Measurements from ENCODE around the gene PPP2R2C. TPM values are rescaled to one million over a fixed set of nuclear protein-coding genes. Genes with fewer than 3 reads are reported as not detected.

The PPP2R2C gene
- total RNA-seq, 5 donors from 2014 or later (not counting 1 experiment from before 2014, with no cell fraction given) = 0.20 TPM; not detected in 4

DNA sequence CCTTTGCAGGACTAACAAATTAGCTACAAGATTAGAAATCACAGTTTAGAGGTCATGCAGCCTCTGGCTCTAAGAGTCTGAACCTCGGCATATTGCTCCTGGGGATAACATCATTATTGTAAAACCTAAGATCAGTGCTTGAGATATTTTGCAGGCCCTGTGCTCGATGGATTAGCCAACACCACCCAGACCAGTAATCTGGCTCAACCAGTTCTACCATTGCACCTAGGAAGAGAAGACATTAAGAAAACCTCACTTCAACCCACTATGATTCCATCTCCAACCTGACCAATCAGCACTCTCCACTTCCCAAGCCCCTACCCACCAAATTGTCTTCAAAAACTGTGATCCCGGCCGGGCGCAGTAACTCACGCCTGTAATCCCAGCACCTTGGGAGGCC lies 159.2 kb downstream of the PPP2R2C start:
- 82% methylated on average over 5 of the region's 6 CpGs for WGBS (ENCODE audit: insufficient coverage)

DNA sequence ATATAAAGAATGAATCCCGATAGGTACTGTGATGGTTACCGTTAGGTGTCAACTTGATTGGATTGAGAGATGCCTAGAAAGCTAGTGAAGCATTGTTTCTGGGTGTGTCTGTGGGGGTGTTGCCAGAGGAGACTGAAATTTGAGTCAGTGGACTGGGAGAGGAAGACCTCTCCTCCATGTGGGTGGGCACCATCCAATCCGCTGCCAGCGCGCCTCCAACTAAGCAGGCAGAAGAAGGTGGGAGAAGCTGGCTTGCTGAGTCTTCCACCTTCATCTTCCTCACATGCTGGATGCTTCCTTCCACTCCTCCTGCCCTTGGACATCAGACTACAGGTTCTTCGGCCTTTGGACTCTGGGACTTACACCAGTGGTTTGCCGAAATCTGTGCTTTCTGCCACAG lies 162.6 kb downstream of the PPP2R2C start:
- H3K4me3 ChIP-seq (ENCODE audit: control insufficient read depth in 1 of 2, extremely low read depth in 1 of 2, low read length in 1 of 2) = no peak overlapping the region
- H3K4me1 ChIP-seq (ENCODE audit: control insufficient read depth in 1 of 2, extremely low read depth in 1 of 2, insufficient read depth in 2 of 2, low read length in 2 of 2) = peaks cover 0 to 3% of the 10 kb centered on the region in 2 experiments
- no peaks in the 10 kb centered on the region for H3K9me3 Mint-ChIP-seq
- no peak for ATAC-seq (replicated peaks in 1 of 4)
- ChIA-PET POLR2A (no interaction called here), CTCF (no interaction called here)
- H3K4me1 Mint-ChIP-seq = peaks cover 0 to 13% (median 9%) of the 10 kb centered on the region in 3 donors
- peaks cover 61 to 74% of the 10 kb centered on the region in 2 donors for H3K27me3 Mint-ChIP-seq
- no peak overlapping the region for H3K27ac ChIP-seq (ENCODE audit: low read length)
- H3K9me3 ChIP-seq = no peaks in the 10 kb centered on the region
- DNase-seq = no peak
- H3K36me3 Mint-ChIP-seq = no peaks in the 10 kb centered on the region
- H3K36me3 ChIP-seq (ENCODE audit: control insufficient read depth in 2 of 2, extremely low read depth in 1 of 2, insufficient read depth in 1 of 2, low read length in 1 of 2) = no peaks in the 10 kb centered on the region
- peaks cover 9 to 46% of the 10 kb centered on the region in 2 experiments for H3K27me3 ChIP-seq (replicated peaks in 1 of 2; ENCODE audit: control insufficient read depth in 2 of 2, extremely low read depth in 1 of 2, insufficient read depth in 2 of 2, low read length in 1 of 2)
- H3K27ac Mint-ChIP-seq = peak overlapping the region in 1 of 2 donors; percentile 5
- peak overlapping the region in 2 of 3 donors; percentile 52 to 69 for H3K4me3 Mint-ChIP-seq
- 93% methylated on average over 4 of the region's 7 CpGs for WGBS (ENCODE audit: insufficient coverage)

More for the DNA sequence above, 159.2 kb downstream of the PPP2R2C start:
- H3K9me3 ChIP-seq = no peaks in the 10 kb centered on the region
- peaks cover 55% of the 10 kb centered on the region in 2 donors for H3K27me3 Mint-ChIP-seq
- no peaks in the 10 kb centered on the region for H3K36me3 ChIP-seq (ENCODE audit: control insufficient read depth in 2 of 2, extremely low read depth in 1 of 2, insufficient read depth in 1 of 2, low read length in 1 of 2)
- peaks cover 0 to 3% of the 10 kb centered on the region in 2 experiments for H3K4me1 ChIP-seq (ENCODE audit: control insufficient read depth in 1 of 2, extremely low read depth in 1 of 2, insufficient read depth in 2 of 2, low read length in 2 of 2)
- ChIA-PET POLR2A (no interaction called here), CTCF (no interaction called here)
- H3K9me3 Mint-ChIP-seq = no peaks in the 10 kb centered on the region
- no peaks in the 10 kb centered on the region for H3K36me3 Mint-ChIP-seq
- no peak overlapping the region for H3K4me3 Mint-ChIP-seq
- H3K4me3 ChIP-seq (ENCODE audit: control insufficient read depth in 1 of 2, extremely low read depth in 1 of 2, low read length in 1 of 2) = no peak overlapping the region
- peaks cover 5 to 42% of the 10 kb centered on the region in 2 experiments for H3K27me3 ChIP-seq (replicated peaks in 1 of 2; ENCODE audit: control insufficient read depth in 2 of 2, extremely low read depth in 1 of 2, insufficient read depth in 2 of 2, low read length in 1 of 2)
- peaks cover 0 to 13% (median 8%) of the 10 kb centered on the region in 3 donors for H3K4me1 Mint-ChIP-seq
- no peak for ATAC-seq (replicated peaks in 1 of 4)
- H3K27ac ChIP-seq (ENCODE audit: low read length) = no peak overlapping the region
- DNase-seq = no peak
- H3K27ac Mint-ChIP-seq = no peak overlapping the region

DNA sequence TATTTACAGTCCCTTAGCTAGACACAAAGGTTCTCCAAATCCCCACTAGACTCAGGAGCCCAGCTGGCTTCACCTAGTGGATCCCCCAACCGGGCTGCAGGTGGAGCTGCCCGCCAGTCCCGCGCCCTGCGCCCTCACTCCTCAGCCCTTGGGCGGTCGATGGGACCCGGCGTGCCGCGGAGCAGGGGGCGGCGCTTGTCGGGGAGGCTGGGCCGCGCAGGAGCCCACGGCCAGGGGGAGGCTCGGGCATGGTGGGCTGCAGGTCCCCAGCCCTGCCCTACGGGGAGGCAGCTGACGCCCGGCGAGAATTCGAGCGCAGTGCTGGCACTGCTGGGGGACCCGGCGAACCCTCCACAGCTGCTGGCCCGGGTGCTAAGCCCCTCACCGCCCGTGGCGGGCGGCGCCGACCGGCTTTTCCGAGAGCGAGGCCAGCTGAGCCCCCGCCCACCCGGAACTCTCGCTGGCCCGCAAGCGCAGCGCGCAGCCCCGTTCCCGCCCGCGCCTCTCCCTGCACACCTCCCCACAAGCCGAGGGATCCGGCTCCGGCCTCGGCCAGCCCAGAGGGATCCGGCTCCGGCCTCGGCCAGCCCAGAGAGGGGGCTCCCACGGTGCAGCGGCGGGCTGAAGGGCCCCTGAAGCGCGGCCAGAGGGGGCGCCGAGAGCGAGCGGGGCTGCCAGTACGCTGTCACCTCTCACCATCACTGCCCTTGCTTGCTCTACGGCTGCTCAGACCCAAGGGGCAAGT lies 163.3 kb downstream of the PPP2R2C start:
- Mint-ChIP-seq H3K27ac (no peak overlapping the region), H3K27me3 (peaks cover 57 to 71% of the 10 kb centered on the region in 2 donors), H3K36me3 (no peaks in the 10 kb centered on the region), H3K4me3 (peak overlapping the region; percentile 38 to 69 (median 52)), H3K4me1 (peaks cover 0 to 13% (median 9%) of the 10 kb centered on the region in 3 donors), H3K9me3 (no peaks in the 10 kb centered on the region)
- H3K36me3 ChIP-seq (ENCODE audit: control insufficient read depth in 2 of 2, extremely low read depth in 1 of 2, insufficient read depth in 1 of 2, low read length in 1 of 2) = no peaks in the 10 kb centered on the region
- no peak overlapping the region for H3K27ac ChIP-seq (ENCODE audit: low read length)
- H3K4me1 ChIP-seq (ENCODE audit: control insufficient read depth in 1 of 2, extremely low read depth in 1 of 2, insufficient read depth in 2 of 2, low read length in 2 of 2) = peaks cover 0 to 4% of the 10 kb centered on the region in 2 experiments
- peak; percentile 67 to 80 (median 74) for ATAC-seq (replicated peaks in 1 of 4)
- no peaks in the 10 kb centered on the region for H3K9me3 ChIP-seq
- WGBS (ENCODE audit: insufficient coverage) = 9% methylated on average over 55 of the region's 65 CpGs
- peaks cover 9 to 43% of the 10 kb centered on the region in 2 experiments for H3K27me3 ChIP-seq (replicated peaks in 1 of 2; ENCODE audit: control insufficient read depth in 2 of 2, extremely low read depth in 1 of 2, insufficient read depth in 2 of 2, low read length in 1 of 2)
- peak in 14 of 35 experiments; percentile 6 to 30 (median 16) for DNase-seq
- CTCF ChIA-PET = no interaction called here
- H3K4me3 ChIP-seq (ENCODE audit: control insufficient read depth in 1 of 2, extremely low read depth in 1 of 2, low read length in 1 of 2) = no peak overlapping the region
- POLR2A ChIA-PET = no interaction called here

DNA sequence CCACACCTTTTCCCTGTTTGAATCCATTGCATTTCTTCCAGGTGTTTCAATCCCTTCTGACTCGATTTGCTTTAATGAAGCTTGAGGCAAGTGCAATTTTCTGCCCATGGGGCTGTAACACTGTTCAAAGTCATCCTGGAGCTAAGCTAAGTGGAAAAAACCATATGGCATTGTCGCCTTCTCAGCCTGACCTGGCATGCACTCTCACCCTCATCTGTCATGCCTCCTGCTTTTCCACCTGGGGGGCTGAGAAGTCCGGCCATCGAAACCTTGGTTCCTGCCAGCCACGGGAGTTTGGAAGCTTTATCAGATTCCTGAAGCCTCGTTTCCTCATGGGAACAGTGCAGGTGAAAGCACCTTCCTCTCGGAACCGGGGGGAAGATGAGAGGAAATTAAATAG lies 164.5 kb downstream of the PPP2R2C start:
- peaks cover under 1% of the 10 kb centered on the region for H3K36me3 Mint-ChIP-seq
- no peak overlapping the region for H3K27ac Mint-ChIP-seq
- no peak for DNase-seq
- H3K27me3 Mint-ChIP-seq = peaks cover 48 to 63% of the 10 kb centered on the region in 2 donors
- H3K4me3 Mint-ChIP-seq = no peak overlapping the region
- Histone ChIP-seq H3K4me3 (ENCODE audit: control insufficient read depth in 1 of 2, extremely low read depth in 1 of 2, low read length in 1 of 2) (no peak overlapping the region), H3K4me1 (ENCODE audit: control insufficient read depth in 1 of 2, extremely low read depth in 1 of 2, insufficient read depth in 2 of 2, low read length in 2 of 2) (peaks cover 0 to 6% of the 10 kb centered on the region in 2 experiments), H3K27ac (ENCODE audit: low read length) (no peak overlapping the region), H3K36me3 (ENCODE audit: control insufficient read depth in 2 of 2, extremely low read depth in 1 of 2, insufficient read depth in 1 of 2, low read length in 1 of 2) (no peaks in the 10 kb centered on the region), H3K9me3 (no peaks in the 10 kb centered on the region), H3K27me3 (replicated peaks in 1 of 2; ENCODE audit: control insufficient read depth in 2 of 2, extremely low read depth in 1 of 2, insufficient read depth in 2 of 2, low read length in 1 of 2) (peaks cover 9 to 41% of the 10 kb centered on the region in 2 experiments)
- H3K4me1 Mint-ChIP-seq = peaks cover 0 to 13% (median 9%) of the 10 kb centered on the region in 3 donors
- POLR2A ChIA-PET = no interaction called here
- WGBS (ENCODE audit: insufficient coverage) = 89% methylated on average over 8 of the region's 8 CpGs
- CTCF ChIA-PET = no interaction called here
- no peaks in the 10 kb centered on the region for H3K9me3 Mint-ChIP-seq
- no peak for ATAC-seq (replicated peaks in 1 of 4)

DNA sequence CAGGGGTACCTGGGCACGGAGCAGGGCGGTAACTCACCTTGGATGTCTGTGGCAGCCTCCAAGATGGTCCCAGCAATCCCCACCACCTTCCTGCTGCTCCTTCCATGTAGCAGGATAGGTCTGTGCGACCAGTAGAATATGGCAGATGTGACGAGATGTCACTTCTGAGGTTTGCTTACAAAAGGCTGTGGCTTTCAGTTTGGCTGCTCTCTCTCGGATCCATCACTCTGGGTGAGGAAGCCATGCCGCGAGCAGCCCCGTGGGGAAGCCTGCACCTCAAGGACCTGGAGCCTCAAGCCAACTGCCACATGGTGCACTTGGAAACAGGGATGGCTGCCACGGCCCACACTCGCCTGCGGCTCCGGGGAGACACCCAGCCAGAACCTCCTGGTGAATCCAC lies 165.2 kb downstream of the PPP2R2C start:
- no peak overlapping the region for H3K4me3 Mint-ChIP-seq
- ChIA-PET CTCF (no interaction called here), POLR2A (no interaction called here)
- H3K27me3 ChIP-seq (replicated peaks in 1 of 2; ENCODE audit: control insufficient read depth in 2 of 2, extremely low read depth in 1 of 2, insufficient read depth in 2 of 2, low read length in 1 of 2) = peaks cover 9 to 40% of the 10 kb centered on the region in 2 experiments
- H3K36me3 ChIP-seq (ENCODE audit: control insufficient read depth in 2 of 2, extremely low read depth in 1 of 2, insufficient read depth in 1 of 2, low read length in 1 of 2) = no peaks in the 10 kb centered on the region
- H3K27ac ChIP-seq (ENCODE audit: low read length) = no peak overlapping the region
- H3K9me3 Mint-ChIP-seq = no peaks in the 10 kb centered on the region
- DNase-seq (no peak), ATAC-seq (replicated peaks in 1 of 4) (no peak)
- no peak overlapping the region for H3K4me3 ChIP-seq (ENCODE audit: control insufficient read depth in 1 of 2, extremely low read depth in 1 of 2, low read length in 1 of 2)
- no peaks in the 10 kb centered on the region for H3K9me3 ChIP-seq
- H3K27me3 Mint-ChIP-seq = peaks cover 42 to 57% of the 10 kb centered on the region in 2 donors
- peaks cover 7% of the 10 kb centered on the region for H3K36me3 Mint-ChIP-seq
- no peak overlapping the region for H3K27ac Mint-ChIP-seq
- WGBS (ENCODE audit: insufficient coverage) = 34% methylated on average over 7 of the region's 12 CpGs
- H3K4me1 ChIP-seq (ENCODE audit: control insufficient read depth in 1 of 2, extremely low read depth in 1 of 2, insufficient read depth in 2 of 2, low read length in 2 of 2) = peaks cover 0 to 6% of the 10 kb centered on the region in 2 experiments
- H3K4me1 Mint-ChIP-seq = peaks cover 0 to 13% (median 9%) of the 10 kb centered on the region in 3 donors

DNA sequence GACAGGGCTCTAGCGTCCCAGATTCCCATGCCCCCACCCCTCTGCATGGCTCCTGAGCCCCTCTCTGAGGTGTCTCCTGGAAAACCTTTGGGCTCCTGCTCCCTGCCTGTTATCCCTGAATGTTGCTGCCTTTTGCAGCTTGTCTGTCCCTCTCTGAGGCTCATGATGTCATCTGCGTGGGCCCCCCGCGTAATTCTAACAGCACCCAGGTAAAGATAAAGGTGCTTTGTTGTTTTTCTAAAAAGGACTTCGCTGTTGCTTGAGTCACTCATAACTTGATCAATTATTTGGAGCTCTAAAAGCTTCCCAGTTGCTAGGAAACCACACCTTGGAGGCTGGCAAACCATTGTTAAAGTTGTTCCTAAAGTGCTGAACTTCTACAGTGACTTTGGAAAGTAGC lies 166.1 kb downstream of the PPP2R2C start:
- ATAC-seq (replicated peaks in 1 of 4) = no peak
- CTCF ChIA-PET = no interaction called here
- no peak overlapping the region for H3K27ac ChIP-seq (ENCODE audit: low read length)
- Mint-ChIP-seq H3K4me1 (peaks cover 0 to 13% (median 9%) of the 10 kb centered on the region in 3 donors), H3K4me3 (no peak overlapping the region), H3K27ac (no peak overlapping the region), H3K9me3 (no peaks in the 10 kb centered on the region), H3K27me3 (peaks cover 35 to 48% of the 10 kb centered on the region in 2 donors), H3K36me3 (peaks cover 14% of the 10 kb centered on the region)
- H3K36me3 ChIP-seq (ENCODE audit: control insufficient read depth in 2 of 2, extremely low read depth in 1 of 2, insufficient read depth in 1 of 2, low read length in 1 of 2) = peaks cover 0 to 2% of the 10 kb centered on the region in 2 donors
- WGBS (ENCODE audit: insufficient coverage) = 77% methylated on average over 5 of the region's 5 CpGs
- POLR2A ChIA-PET = no interaction called here
- no peak for DNase-seq
- H3K9me3 ChIP-seq = no peaks in the 10 kb centered on the region
- peaks cover 9 to 37% of the 10 kb centered on the region in 2 experiments for H3K27me3 ChIP-seq (replicated peaks in 1 of 2; ENCODE audit: control insufficient read depth in 2 of 2, extremely low read depth in 1 of 2, insufficient read depth in 2 of 2, low read length in 1 of 2)
- no peak overlapping the region for H3K4me3 ChIP-seq (ENCODE audit: control insufficient read depth in 1 of 2, extremely low read depth in 1 of 2, low read length in 1 of 2)
- H3K4me1 ChIP-seq (ENCODE audit: control insufficient read depth in 1 of 2, extremely low read depth in 1 of 2, insufficient read depth in 2 of 2, low read length in 2 of 2) = peaks cover 0 to 6% of the 10 kb centered on the region in 2 experiments
